NCI-H1092 (cell line): ENCODE results near the gene SLC25A5.
"Not testable (repeated sequence)": the region's sequence is repeated elsewhere in the genome, so short reads cannot be mapped to it uniquely, and the experiment has no call there.

Experiments used
- DNase-seq: peaks from one replicate; lab custom pipeline; 2025; lab: John Stamatoyannopoulos, UW

The SLC25A5 gene

GRCh38 chrX:119467842-119468550 is at the start of gene SLC25A5:
SLC25A5 (plus strand) TSS chrX:119468444; CDS start chrX:119468516, 72 bp downstream.
- DNase-seq: peak; percentile 81

- DNase-seq: no peak
These were observed 49.1 kb upstream of the SLC25A5 start for GRCh38 chrX:119419146-119419545.

DNA sequence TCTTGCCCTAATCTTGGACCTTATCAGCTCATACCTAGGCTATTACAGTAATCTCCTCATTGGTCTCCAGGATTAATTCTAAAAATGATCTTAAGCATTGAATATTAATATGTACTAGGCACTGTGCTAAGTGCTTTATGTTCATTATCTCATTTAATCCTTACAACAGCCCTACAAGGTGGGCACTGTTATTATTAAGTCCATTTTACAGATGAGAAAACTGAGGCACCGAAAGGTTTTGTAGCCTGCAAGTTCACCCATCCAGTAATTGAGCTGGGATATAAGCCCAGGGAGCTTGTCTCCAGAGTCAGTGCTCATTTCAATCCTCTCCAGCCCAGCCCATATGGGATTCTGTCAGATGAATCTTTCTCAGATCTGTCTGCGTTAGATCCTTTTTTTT is 48.3 kb upstream of the SLC25A5 start:
- no peak for DNase-seq

DNA sequence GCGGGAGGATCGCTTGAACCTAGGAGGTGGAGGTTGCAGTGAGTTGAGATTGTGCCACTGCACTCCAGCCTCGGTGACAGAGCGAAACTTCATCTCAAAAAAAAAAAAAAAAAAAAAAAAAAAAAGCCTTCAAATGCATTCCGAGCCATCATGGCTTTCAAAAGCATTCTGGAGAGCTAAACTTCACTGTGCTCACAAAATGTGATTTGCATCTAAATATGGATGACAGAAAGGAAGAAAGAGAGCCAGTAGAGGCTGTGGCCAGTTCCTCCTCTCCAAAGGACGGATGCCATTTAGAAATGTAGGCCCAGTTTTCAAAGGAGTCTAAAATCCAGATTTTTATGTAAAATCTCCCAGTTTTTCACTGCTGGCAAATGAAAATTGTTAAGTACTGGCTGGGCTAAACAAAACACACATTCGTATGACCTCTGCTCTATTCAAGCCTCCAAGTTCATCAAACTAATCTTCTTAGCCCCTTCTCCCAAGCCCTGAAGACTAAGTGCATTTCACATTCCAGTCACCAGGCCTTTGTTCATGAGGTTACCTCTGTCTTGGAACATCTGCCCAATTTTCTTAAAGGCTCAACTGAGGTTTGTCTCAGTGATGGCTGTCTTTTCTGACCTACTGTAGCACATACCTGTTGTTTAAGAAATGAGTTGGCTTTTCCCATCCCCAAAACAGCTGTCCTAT is 47.1 kb upstream of the SLC25A5 start:
- no peak for DNase-seq

- no peak for DNase-seq
These were observed 44.6 kb upstream of the SLC25A5 start for GRCh38 chrX:119423631-119424030.

DNA sequence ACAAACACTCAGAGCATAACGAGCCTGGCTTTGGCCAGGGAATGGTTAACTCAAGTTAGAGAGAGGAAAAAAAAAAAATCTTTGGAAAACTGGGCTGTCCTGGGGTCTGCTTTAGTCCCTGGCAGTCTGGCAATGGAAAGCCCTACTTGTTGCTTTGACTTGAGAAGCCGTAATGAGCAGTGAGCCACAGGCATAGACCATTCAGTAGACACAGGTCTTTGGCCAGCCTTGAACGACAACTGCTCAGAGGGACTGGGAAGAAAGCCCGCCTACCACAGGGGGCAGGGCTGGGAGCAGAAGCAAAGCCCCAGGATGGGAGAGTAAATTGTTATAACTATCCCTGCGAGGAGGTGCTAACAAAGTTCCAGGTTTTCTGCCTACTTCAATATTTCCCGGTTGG is 43.2 kb upstream of the SLC25A5 start:
- DNase-seq: no peak

- no peak for DNase-seq
These were observed 41.0 kb upstream of the SLC25A5 start for GRCh38 chrX:119427024-119427794.

- DNase-seq: no peak
These were observed 40.5 kb upstream of the SLC25A5 start for GRCh38 chrX:119427795-119428185.

- DNase-seq: no peak
These were observed 38.8 kb upstream of the SLC25A5 start for GRCh38 chrX:119429471-119429870.

- DNase-seq: not testable (repeated sequence)
These were observed 26.9 kb upstream of the SLC25A5 start for GRCh38 chrX:119441295-119441694.

GRCh38 chrX:119442286-119442685 is 26.0 kb upstream of the SLC25A5 start:
- DNase-seq: no peak

- DNase-seq: no peak
These were observed 15.0 kb upstream of the SLC25A5 start for GRCh38 chrX:119453202-119453601.

DNA sequence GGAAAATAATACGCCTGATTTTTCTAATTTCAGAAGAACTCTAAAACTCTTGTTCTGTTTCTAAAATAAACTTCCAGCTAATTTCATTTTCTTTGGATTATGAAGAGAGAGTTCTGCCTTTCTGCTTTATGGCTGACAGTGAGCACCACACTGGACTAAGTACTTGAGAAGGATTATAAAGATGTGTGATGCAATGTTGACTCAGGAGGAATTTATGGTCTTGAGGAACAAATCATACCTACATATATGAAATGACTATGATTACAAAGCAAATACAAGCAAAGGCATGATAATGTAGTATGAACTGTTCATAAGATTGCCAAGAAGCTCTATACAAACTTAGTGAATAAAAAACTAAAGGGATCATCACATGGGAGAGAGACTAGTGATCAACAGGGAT is 13.0 kb upstream of the SLC25A5 start:
- DNase-seq: no peak

DNA sequence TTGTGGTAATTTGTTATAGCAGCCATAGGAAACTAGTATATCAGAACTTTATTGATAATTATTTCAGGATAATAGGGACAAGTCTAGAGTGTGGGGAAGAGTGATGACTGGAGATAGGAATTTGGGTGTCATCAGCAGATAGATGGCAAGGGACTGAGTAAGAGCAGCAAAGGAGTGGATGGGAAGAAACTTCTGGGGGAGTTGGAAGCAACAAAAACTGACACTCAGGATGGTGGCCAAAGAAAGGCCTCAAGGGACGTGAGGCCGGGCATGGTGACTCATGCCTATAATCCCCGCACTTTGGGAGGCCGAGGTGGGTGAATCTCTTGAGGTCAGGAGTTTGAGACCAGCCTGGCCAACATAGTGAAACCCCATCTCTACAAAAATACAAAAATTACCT is 9.1 kb upstream of the SLC25A5 start:
- DNase-seq: no peak

DNA sequence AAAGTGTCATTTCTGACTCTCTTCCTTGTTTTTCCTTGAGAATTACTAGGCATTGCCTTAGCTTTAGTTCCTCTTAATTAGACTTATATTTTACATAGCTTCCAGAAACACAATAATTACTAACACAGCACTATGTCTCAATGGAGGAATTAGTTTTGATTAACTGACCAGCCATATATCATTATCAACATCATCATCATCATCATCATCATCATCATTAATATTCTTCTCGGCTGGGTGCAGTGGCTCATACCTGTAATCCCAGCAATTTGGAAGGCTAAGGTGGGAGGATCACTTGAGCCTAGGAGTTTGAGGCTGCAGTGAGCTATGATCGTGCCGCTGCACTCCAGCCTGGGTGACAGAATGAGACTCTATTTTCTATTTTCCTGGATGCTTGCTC is 2.7 kb upstream of the SLC25A5 start:
- no peak for DNase-seq

- DNase-seq: no peak
These were observed 1.3 kb upstream of the SLC25A5 start for GRCh38 chrX:119466970-119467369.

DNA sequence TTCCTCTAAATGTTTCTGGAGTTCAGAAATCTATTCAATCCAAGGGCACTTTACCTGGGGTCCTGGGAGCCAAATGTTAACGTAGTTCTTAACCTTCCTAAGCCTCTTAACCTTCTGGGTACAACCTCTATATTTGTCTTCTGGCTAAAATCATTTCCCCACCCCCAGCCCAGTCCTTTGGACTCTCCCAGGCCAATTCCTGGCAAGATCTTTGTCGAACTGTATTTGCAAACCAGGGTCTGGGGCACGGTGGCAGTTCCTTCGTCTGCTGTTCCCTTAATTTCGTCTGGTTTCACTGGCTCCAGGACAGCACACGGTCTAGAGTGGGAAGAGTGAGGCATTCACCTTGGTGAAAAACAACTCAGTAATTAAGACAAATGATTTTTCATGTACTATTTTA is 811 bp upstream of the SLC25A5 start:
- DNase-seq: no peak

DNA sequence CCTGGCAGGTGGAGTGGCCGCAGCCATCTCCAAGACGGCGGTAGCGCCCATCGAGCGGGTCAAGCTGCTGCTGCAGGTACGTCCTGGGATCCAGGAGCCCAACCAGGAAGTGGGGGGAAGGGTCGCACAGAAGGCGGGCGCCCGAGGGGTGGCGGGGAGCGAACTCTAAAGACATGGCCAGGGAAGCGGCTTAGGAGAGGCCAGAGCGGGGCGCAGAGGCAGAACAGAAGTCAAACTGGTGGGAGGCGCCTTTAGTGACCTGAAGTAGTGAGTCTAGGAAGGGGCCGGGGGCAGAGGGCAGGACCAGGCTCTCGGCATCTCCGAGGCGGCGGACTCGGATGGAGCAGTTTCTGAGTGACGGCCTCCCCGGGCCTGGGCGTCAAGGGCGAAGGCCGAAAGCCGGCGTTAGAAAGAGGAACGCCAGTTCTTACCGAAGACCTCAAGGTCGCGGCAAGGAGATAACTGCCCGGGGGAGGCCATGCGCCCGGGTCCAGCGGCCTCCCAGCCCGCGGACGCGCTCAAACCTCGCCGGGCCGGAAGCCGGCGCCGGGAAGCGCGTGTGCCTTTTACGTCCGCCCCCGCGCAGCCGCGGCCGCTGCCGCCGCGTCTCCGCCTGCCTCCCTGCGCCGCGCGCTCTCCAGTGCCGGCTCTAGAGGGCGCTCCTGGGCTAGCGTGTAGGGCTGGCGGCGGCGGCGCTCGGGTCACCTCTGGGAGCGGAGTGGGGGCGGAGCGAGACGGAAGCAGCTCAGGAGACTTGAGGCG is 488 bp downstream of the SLC25A5 start:
- DNase-seq: peak; percentile 78

GRCh38 chrX:119469313-119469635 is 1.0 kb downstream of the SLC25A5 start:
- DNase-seq: no peak

GRCh38 chrX:119474615-119475388 is 6.6 kb downstream of the SLC25A5 start:
- DNase-seq: no peak

- no peak for DNase-seq
These were observed 7.3 kb downstream of the SLC25A5 start for GRCh38 chrX:119475389-119476101.
